ENCODE measurements around the gene SPPL2B. TPM values are rescaled to one million over a fixed set of nuclear protein-coding genes. Genes with fewer than 3 reads are reported as not detected.

SPPL2B gene
- total RNA-seq, 2 donors from 2014 or later: 108 to 206 TPM

DNA sequence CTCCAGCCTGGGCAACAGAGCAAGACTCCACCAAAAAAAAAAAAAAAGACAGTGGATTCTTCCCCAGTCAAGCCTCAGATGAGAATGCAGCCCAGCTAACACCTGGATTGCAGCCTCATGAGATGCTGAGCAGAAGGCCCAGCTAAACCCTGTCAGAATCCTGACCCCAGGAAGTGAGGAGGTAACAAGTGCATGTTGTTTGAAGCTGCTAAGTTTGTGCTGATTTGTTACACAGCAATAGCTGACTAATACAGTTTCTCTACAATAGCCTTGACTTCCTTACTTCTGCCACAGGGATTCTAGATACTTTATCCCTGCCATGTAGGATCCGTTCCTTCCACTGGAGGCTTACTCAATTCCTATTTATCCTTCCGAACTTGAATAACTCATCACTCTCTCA, 52.1 kb downstream of the SPPL2B start:
- no peaks in the 10 kb centered on the region for H3K4me1 ChIP-seq
- H3K9ac ChIP-seq (ENCODE audit: low read depth in 2 of 2, low read length in 2 of 2): no peak overlapping the region
- peaks cover 6% of the 10 kb centered on the region for H3K9me3 ChIP-seq
- H3K36me3 ChIP-seq: no peaks in the 10 kb centered on the region
- no peak overlapping the region for H3K27ac ChIP-seq
- TF ChIP-seq, protein P1, sequence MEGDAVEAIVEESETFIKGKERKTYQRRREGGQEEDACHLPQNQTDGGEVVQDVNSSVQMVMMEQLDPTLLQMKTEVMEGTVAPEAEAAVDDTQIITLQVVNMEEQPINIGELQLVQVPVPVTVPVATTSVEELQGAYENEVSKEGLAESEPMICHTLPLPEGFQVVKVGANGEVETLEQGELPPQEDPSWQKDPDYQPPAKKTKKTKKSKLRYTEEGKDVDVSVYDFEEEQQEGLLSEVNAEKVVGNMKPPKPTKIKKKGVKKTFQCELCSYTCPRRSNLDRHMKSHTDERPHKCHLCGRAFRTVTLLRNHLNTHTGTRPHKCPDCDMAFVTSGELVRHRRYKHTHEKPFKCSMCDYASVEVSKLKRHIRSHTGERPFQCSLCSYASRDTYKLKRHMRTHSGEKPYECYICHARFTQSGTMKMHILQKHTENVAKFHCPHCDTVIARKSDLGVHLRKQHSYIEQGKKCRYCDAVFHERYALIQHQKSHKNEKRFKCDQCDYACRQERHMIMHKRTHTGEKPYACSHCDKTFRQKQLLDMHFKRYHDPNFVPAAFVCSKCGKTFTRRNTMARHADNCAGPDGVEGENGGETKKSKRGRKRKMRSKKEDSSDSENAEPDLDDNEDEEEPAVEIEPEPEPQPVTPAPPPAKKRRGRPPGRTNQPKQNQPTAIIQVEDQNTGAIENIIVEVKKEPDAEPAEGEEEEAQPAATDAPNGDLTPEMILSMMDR (IDR thresholded peaks at IDR 0.05): no peak
- no peak for DNase-seq
- intact Hi-C loops (cut with DNase I): no loop called here
- no peak overlapping the region for H3K4me3 ChIP-seq
- H3K27me3 ChIP-seq: no peaks in the 10 kb centered on the region

- DNase-seq: no peak
- Histone ChIP-seq H3K36me3 (no peaks in the 10 kb centered on the region), H3K4me1 (no peaks in the 10 kb centered on the region), H3K9ac (ENCODE audit: low read depth in 2 of 2, low read length in 2 of 2) (no peak overlapping the region), H3K9me3 (peaks cover 6% of the 10 kb centered on the region), H3K27ac (no peak overlapping the region), H3K4me3 (no peak overlapping the region), H3K27me3 (no peaks in the 10 kb centered on the region)
- intact Hi-C loops (cut with DNase I): no loop called here
- TF ChIP-seq, protein P1 (IDR thresholded peaks at IDR 0.05): no peak
Observed at GRCh38 chr19:2381148-2381820, 52.8 kb downstream of the SPPL2B start.

GRCh38 chr19:2382530-2383222, 54.2 kb downstream of the SPPL2B start:
- Histone ChIP-seq H3K27ac (no peak overlapping the region), H3K9ac (ENCODE audit: low read depth in 2 of 2, low read length in 2 of 2) (no peak overlapping the region), H3K27me3 (no peaks in the 10 kb centered on the region), H3K4me1 (no peaks in the 10 kb centered on the region), H3K36me3 (no peaks in the 10 kb centered on the region), H3K4me3 (no peak overlapping the region), H3K9me3 (peaks cover 6% of the 10 kb centered on the region)
- TF ChIP-seq, protein P1 (IDR thresholded peaks at IDR 0.05): no peak
- no peak for DNase-seq
- intact Hi-C loops (cut with DNase I): no loop called here

GRCh38 chr19:2385053-2385721, 56.7 kb downstream of the SPPL2B start:
- Histone ChIP-seq H3K4me3 (no peak overlapping the region), H3K27ac (no peak overlapping the region), H3K27me3 (no peaks in the 10 kb centered on the region), H3K9me3 (peaks cover 6% of the 10 kb centered on the region), H3K4me1 (no peaks in the 10 kb centered on the region), H3K36me3 (no peaks in the 10 kb centered on the region), H3K9ac (ENCODE audit: low read depth in 2 of 2, low read length in 2 of 2) (peak overlapping the region in 1 of 2 donors; percentile 35)
- TF ChIP-seq, protein P1 (IDR thresholded peaks at IDR 0.05): no peak
- DNase-seq: peak; percentile 66
- intact Hi-C loops (cut with DNase I): loop anchor here (5.0 kb wide), 1 partner anchor 228 kb away; no protein-coding TSS in a partner anchor

- H3K27me3 ChIP-seq: no peaks in the 10 kb centered on the region
- H3K4me1 ChIP-seq: no peaks in the 10 kb centered on the region
- no peaks in the 10 kb centered on the region for H3K9me3 ChIP-seq
- no peaks in the 10 kb centered on the region for H3K36me3 ChIP-seq
- no peak for DNase-seq
- H3K27ac ChIP-seq: no peak overlapping the region
- H3K4me3 ChIP-seq: no peak overlapping the region
- TF ChIP-seq, protein P1 (IDR thresholded peaks at IDR 0.05): no peak
- intact Hi-C loops (cut with DNase I): loop anchor here (5.0 kb wide), 1 partner anchor 230 kb away; no protein-coding TSS in a partner anchor
- no peak overlapping the region for H3K9ac ChIP-seq (ENCODE audit: low read depth in 2 of 2, low read length in 2 of 2)
Observed at GRCh38 chr19:2387367-2388288, 59.1 kb downstream of the SPPL2B start.
